Measurements from ENCODE around the gene DNAAF5.

- TF ChIP-seq, protein P1, sequence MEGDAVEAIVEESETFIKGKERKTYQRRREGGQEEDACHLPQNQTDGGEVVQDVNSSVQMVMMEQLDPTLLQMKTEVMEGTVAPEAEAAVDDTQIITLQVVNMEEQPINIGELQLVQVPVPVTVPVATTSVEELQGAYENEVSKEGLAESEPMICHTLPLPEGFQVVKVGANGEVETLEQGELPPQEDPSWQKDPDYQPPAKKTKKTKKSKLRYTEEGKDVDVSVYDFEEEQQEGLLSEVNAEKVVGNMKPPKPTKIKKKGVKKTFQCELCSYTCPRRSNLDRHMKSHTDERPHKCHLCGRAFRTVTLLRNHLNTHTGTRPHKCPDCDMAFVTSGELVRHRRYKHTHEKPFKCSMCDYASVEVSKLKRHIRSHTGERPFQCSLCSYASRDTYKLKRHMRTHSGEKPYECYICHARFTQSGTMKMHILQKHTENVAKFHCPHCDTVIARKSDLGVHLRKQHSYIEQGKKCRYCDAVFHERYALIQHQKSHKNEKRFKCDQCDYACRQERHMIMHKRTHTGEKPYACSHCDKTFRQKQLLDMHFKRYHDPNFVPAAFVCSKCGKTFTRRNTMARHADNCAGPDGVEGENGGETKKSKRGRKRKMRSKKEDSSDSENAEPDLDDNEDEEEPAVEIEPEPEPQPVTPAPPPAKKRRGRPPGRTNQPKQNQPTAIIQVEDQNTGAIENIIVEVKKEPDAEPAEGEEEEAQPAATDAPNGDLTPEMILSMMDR (conservative IDR thresholded peaks at IDR 0.05; ENCODE audit: low read length), result no peak
- TF ChIP-seq EZH2phosphoT487 (IDR thresholded peaks at IDR 0.05; ENCODE audit: borderline replicate concordance, low read depth, low read length), result no peak
Measured at GRCh38 chr7:756231-756927, 29.9 kb downstream of the DNAAF5 start.
